ENCODE data around the gene CBFA2T3. TPM values are rescaled to one million over a fixed set of nuclear protein-coding genes. Genes with fewer than 3 reads are reported as not detected.

CBFA2T3 gene
- total RNA-seq, 1 experiment from 2014 or later = 2.9 TPM

GRCh38 chr16:88869673-88869980 is 107.4 kb downstream of the CBFA2T3 start:
- no peak overlapping the region for H2BK120ac ChIP-seq (ENCODE audit: low read depth, low read length, poor library complexity, severe bottlenecking)
- TF ChIP-seq, protein P1, sequence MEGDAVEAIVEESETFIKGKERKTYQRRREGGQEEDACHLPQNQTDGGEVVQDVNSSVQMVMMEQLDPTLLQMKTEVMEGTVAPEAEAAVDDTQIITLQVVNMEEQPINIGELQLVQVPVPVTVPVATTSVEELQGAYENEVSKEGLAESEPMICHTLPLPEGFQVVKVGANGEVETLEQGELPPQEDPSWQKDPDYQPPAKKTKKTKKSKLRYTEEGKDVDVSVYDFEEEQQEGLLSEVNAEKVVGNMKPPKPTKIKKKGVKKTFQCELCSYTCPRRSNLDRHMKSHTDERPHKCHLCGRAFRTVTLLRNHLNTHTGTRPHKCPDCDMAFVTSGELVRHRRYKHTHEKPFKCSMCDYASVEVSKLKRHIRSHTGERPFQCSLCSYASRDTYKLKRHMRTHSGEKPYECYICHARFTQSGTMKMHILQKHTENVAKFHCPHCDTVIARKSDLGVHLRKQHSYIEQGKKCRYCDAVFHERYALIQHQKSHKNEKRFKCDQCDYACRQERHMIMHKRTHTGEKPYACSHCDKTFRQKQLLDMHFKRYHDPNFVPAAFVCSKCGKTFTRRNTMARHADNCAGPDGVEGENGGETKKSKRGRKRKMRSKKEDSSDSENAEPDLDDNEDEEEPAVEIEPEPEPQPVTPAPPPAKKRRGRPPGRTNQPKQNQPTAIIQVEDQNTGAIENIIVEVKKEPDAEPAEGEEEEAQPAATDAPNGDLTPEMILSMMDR (conservative IDR thresholded peaks at IDR 0.05) = no peak
- Mint-ChIP-seq H3K27ac (no peak overlapping the region), H3K27me3 (ENCODE audit: low read depth) (peaks cover 5% of the 10 kb centered on the region), H3K4me3 (no peak overlapping the region), H3K9me3 (no peaks in the 10 kb centered on the region; a peak in 1 of 5 replicates), H3K4me1 (no peaks in the 10 kb centered on the region), H3K36me3 (ENCODE audit: insufficient read depth in 1 of 3, low read depth in 3 of 3) (no peaks in the 10 kb centered on the region)
- H4K91ac ChIP-seq (ENCODE audit: insufficient read length, low read depth, low read length) = no peak overlapping the region
- no peak overlapping the region for H3K56ac ChIP-seq (ENCODE audit: insufficient read length, low read depth, low read length)
- H3K9me3 ChIP-seq (ENCODE audit: control insufficient read depth, low read depth, low read length) = no peaks in the 10 kb centered on the region
- H4K20me1 ChIP-seq (ENCODE audit: control insufficient read depth, insufficient read depth, insufficient read length) = no peaks in the 10 kb centered on the region
- no peaks in the 10 kb centered on the region for H3K4me1 ChIP-seq (ENCODE audit: insufficient read depth, low read length)
- no peak for DNase-seq
- no peak overlapping the region for H2AK5ac ChIP-seq (ENCODE audit: insufficient read length, low read length)
- H2BK15ac ChIP-seq (ENCODE audit: low read depth, low read length) = no peak overlapping the region
- no peak overlapping the region for H2AFZ ChIP-seq (ENCODE audit: low read length)
- H2BK20ac ChIP-seq (ENCODE audit: low read depth, low read length, poor library complexity, severe bottlenecking) = no peak overlapping the region
- H3K79me1 ChIP-seq (ENCODE audit: insufficient read depth, low read depth, low read length, poor library complexity, severe bottlenecking) = no peaks in the 10 kb centered on the region
- no peaks in the 10 kb centered on the region for H3K79me2 ChIP-seq (ENCODE audit: insufficient read depth, low read length)
- no peak overlapping the region for H3K18ac ChIP-seq (ENCODE audit: insufficient read length, low read depth, low read length)
- no peak overlapping the region for H3K4me2 ChIP-seq (ENCODE audit: insufficient read depth, insufficient read length, low read length)
- H2BK12ac ChIP-seq (ENCODE audit: insufficient read length, low read depth, low read length) = no peak overlapping the region
- H4K5ac ChIP-seq (ENCODE audit: insufficient read length, low read depth, low read length) = no peak overlapping the region
- H3K23me2 ChIP-seq (ENCODE audit: insufficient read length, low read depth, low read length, poor library complexity, severe bottlenecking) = no peaks in the 10 kb centered on the region
- no peak overlapping the region for H3K4ac ChIP-seq (ENCODE audit: low read depth, low read length)
- no peaks in the 10 kb centered on the region for H3K27me3 ChIP-seq (ENCODE audit: insufficient read depth, low read length)
- H2BK5ac ChIP-seq (ENCODE audit: insufficient read length, low read length) = no peak overlapping the region
- H3K23ac ChIP-seq (ENCODE audit: insufficient read length, low read depth, low read length) = no peak overlapping the region
- no peak overlapping the region for H4K8ac ChIP-seq (replicated peaks; ENCODE audit: insufficient read length, low read depth, low read length)
- no peak overlapping the region for H3K14ac ChIP-seq (ENCODE audit: insufficient read depth, low read length)
- no peak overlapping the region for H3K9ac ChIP-seq (ENCODE audit: extremely low read depth, insufficient read length, low read length)
- WGBS (ENCODE audit: extremely low coverage, insufficient read length, low lambda C conversion rate) = no CpG with 5 or more reads among the region's 9 CpGs
- H3K27ac ChIP-seq (ENCODE audit: insufficient read length, low read depth, low read length) = no peak overlapping the region
- no peak overlapping the region for H3T11ph ChIP-seq (ENCODE audit: low read length)

Data from H9 (cell line).